Astrocyte (in vitro differentiated cells and primary cell): Measurements from ENCODE around the gene UAP1L1. TPM values are rescaled to one million over a fixed set of nuclear protein-coding genes. Genes with fewer than 3 reads are reported as not detected.

Source experiments
- DNase-seq: peaks from one replicate; pipeline ENCODE4 v3.0.0-alpha.2; 2010; ENCODE audit warnings: low read depth
- FAIRE-seq: peaks from 2 replicates; lab custom pipeline; 2011; peaks lifted over from hg19 to GRCh38; lab: Jason Lieb, UNC
- H2AFZ ChIP-seq: 2 replicates; pipeline ENCODE4 v1.6.0; 2012; ENCODE audit warnings: low read depth, low read length, inconsistent platforms
- H3K27ac ChIP-seq: 2 replicates; pipeline ENCODE4 v1.5.1; 2011; ENCODE audit warnings: low read depth, low read length, inconsistent platforms
- H3K27me3 ChIP-seq: 2 replicates; pipeline ENCODE4 v1.6.0; 2011; ENCODE audit warnings: low read length, inconsistent platforms; ENCODE audit not compliant: insufficient read depth
- H3K36me3 ChIP-seq: 2 replicates; pipeline ENCODE4 v1.5.1; 2011; ENCODE audit warnings: low read length, inconsistent platforms; ENCODE audit not compliant: insufficient read depth
- H3K4me1 ChIP-seq: 2 replicates; pipeline ENCODE4 v1.5.1; 2011; ENCODE audit warnings: low read length, inconsistent platforms; ENCODE audit not compliant: insufficient read depth
- H3K4me2 ChIP-seq: 2 replicates; pipeline ENCODE4 v1.6.0; 2012; ENCODE audit warnings: low read length, inconsistent platforms
- H3K4me3 ChIP-seq: 2 replicates; pipeline ENCODE4 v1.5.1; 2011; ENCODE audit warnings: low read depth, mild to moderate bottlenecking, low read length, inconsistent platforms; ENCODE audit not compliant: insufficient read depth
- H3K79me2 ChIP-seq: 2 replicates; pipeline ENCODE4 v1.6.0; 2012; ENCODE audit warnings: mild to moderate bottlenecking, low read length, inconsistent platforms; ENCODE audit not compliant: insufficient read depth
- H3K9ac ChIP-seq: 2 replicates; pipeline ENCODE4 v1.6.0; 2012; ENCODE audit warnings: mild to moderate bottlenecking, low read length, inconsistent platforms
- H3K9me3 ChIP-seq: 2 replicates; pipeline ENCODE4 v1.5.1; 2012; ENCODE audit warnings: low read depth, mild to moderate bottlenecking, low read length, inconsistent platforms; ENCODE audit not compliant: insufficient read depth
- H4K20me1 ChIP-seq: 2 replicates; pipeline ENCODE4 v1.6.0; 2012; ENCODE audit warnings: low read length, inconsistent platforms; ENCODE audit not compliant: insufficient read depth
- H3K27ac Mint-ChIP-seq: one replicate; pipeline ENCODE4 v1.8.0; 2021; ENCODE audit warnings: mild to moderate bottlenecking, mixed read lengths; ENCODE audit not compliant: unreplicated experiment
- H3K27me3 Mint-ChIP-seq: one replicate; pipeline ENCODE4 v1.8.0; 2021; ENCODE audit warnings: low read depth, mixed read lengths; ENCODE audit not compliant: unreplicated experiment
- H3K36me3 Mint-ChIP-seq: one replicate; pipeline ENCODE4 v1.8.0; 2021; ENCODE audit warnings: low read depth, mixed read lengths; ENCODE audit not compliant: unreplicated experiment
- H3K4me1 Mint-ChIP-seq: one replicate; pipeline ENCODE4 v1.8.0; 2021; ENCODE audit warnings: low read depth, mixed read lengths; ENCODE audit not compliant: unreplicated experiment
- H3K4me3 Mint-ChIP-seq: one replicate; pipeline ENCODE4 v1.8.0; 2021; ENCODE audit warnings: mild to moderate bottlenecking, moderate library complexity, mixed read lengths; ENCODE audit not compliant: unreplicated experiment
- H3K9me3 Mint-ChIP-seq: one replicate; pipeline ENCODE4 v1.8.0; 2021; ENCODE audit warnings: mild to moderate bottlenecking, mixed read lengths; ENCODE audit not compliant: unreplicated experiment
- CTCF ChIP-seq: IDR thresholded peaks from 2 replicates; pipeline ENCODE4 v1.5.1; 2011; ENCODE audit warnings: low read depth, mild to moderate bottlenecking, inconsistent platforms, low read length, moderate library complexity; ENCODE audit not compliant: insufficient read depth
- EZH2 ChIP-seq: IDR thresholded peaks from 2 replicates; pipeline ENCODE4 v1.6.1; 2012; ENCODE audit warnings: mild to moderate bottlenecking, low read length, inconsistent platforms; ENCODE audit not compliant: insufficient read depth
- total RNA-seq: library from RNA; stranded (reverse); gene quantifications from 2 replicates; pipeline ENCODE4 v1.2.1, GENCODE V29; 2021

UAP1L1 gene
- total RNA-seq, 1 donor from 2014 or later: 4.0 TPM

GRCh38 chr9:137035937-137036336 lies 41.4 kb upstream of the UAP1L1 start:
- TF ChIP-seq CTCF (no peak), EZH2 (no peak)
- Mint-ChIP-seq H3K27ac (no peak overlapping the region), H3K4me1 (no peaks in the 10 kb centered on the region), H3K36me3 (peaks cover 6% of the 10 kb centered on the region), H3K27me3 (peaks cover 3% of the 10 kb centered on the region), H3K9me3 (no peaks in the 10 kb centered on the region), H3K4me3 (no peak overlapping the region)
- Histone ChIP-seq H3K36me3 (no peaks in the 10 kb centered on the region), H4K20me1 (no peaks in the 10 kb centered on the region), H3K79me2 (no peaks in the 10 kb centered on the region), H3K4me2 (no peak overlapping the region), H3K27ac (no peak overlapping the region), H3K4me1 (no peaks in the 10 kb centered on the region), H3K9me3 (no peaks in the 10 kb centered on the region), H3K9ac (no peak overlapping the region), H3K27me3 (no peaks in the 10 kb centered on the region), H3K4me3 (no peak overlapping the region), H2AFZ (no peak overlapping the region)
- FAIRE-seq (no peak), DNase-seq (no peak)

GRCh38 chr9:137037035-137037434 lies 40.3 kb upstream of the UAP1L1 start:
- FAIRE-seq (no peak), DNase-seq (no peak)
- peaks cover 5% of the 10 kb centered on the region for H4K20me1 ChIP-seq
- TF ChIP-seq CTCF (no peak), EZH2 (no peak)
- no peak overlapping the region for H3K27ac Mint-ChIP-seq
- H3K4me1 ChIP-seq: no peaks in the 10 kb centered on the region
- no peak overlapping the region for H2AFZ ChIP-seq
- H3K9me3 Mint-ChIP-seq: no peaks in the 10 kb centered on the region
- H3K79me2 ChIP-seq: no peaks in the 10 kb centered on the region
- H3K36me3 Mint-ChIP-seq: peaks cover 6% of the 10 kb centered on the region
- H3K27me3 Mint-ChIP-seq: peaks cover 3% of the 10 kb centered on the region
- no peaks in the 10 kb centered on the region for H3K27me3 ChIP-seq
- no peak overlapping the region for H3K4me2 ChIP-seq
- no peak overlapping the region for H3K9ac ChIP-seq
- H3K4me3 Mint-ChIP-seq: no peak overlapping the region
- H3K27ac ChIP-seq: no peak overlapping the region
- no peaks in the 10 kb centered on the region for H3K4me1 Mint-ChIP-seq
- H3K4me3 ChIP-seq: no peak overlapping the region
- no peaks in the 10 kb centered on the region for H3K9me3 ChIP-seq
- H3K36me3 ChIP-seq: no peaks in the 10 kb centered on the region

GRCh38 chr9:137037483-137037882 lies 39.8 kb upstream of the UAP1L1 start:
- TF ChIP-seq CTCF (no peak), EZH2 (no peak)
- H3K9me3 Mint-ChIP-seq: no peaks in the 10 kb centered on the region
- Histone ChIP-seq H3K27me3 (no peaks in the 10 kb centered on the region), H3K9ac (no peak overlapping the region), H3K9me3 (no peaks in the 10 kb centered on the region), H3K4me1 (no peaks in the 10 kb centered on the region), H4K20me1 (peaks cover 5% of the 10 kb centered on the region), H3K79me2 (no peaks in the 10 kb centered on the region), H3K36me3 (no peaks in the 10 kb centered on the region), H3K4me3 (no peak overlapping the region), H3K4me2 (no peak overlapping the region), H3K27ac (no peak overlapping the region), H2AFZ (no peak overlapping the region)
- no peak for DNase-seq
- no peaks in the 10 kb centered on the region for H3K4me1 Mint-ChIP-seq
- H3K36me3 Mint-ChIP-seq: peaks cover 6% of the 10 kb centered on the region
- peaks cover 1% of the 10 kb centered on the region for H3K27me3 Mint-ChIP-seq
- no peak overlapping the region for H3K4me3 Mint-ChIP-seq
- no peak overlapping the region for H3K27ac Mint-ChIP-seq
- no peak for FAIRE-seq
